Caco-2 (cell line): ENCODE measurements around the gene RHOU. TPM values are rescaled to one million over a fixed set of nuclear protein-coding genes. Genes with fewer than 3 reads are reported as not detected.

Experiments used
- BruUV-seq: library from RNA; stranded (reverse); fragments of 400-500 nt; replicated peaks from 2 replicates; lab custom pipeline; 2021; lab: Mats Ljungman, UMichigan
- CTCF ChIA-PET: fragments of 300-600 bp; sonication (Branson Sonifier 250); formaldehyde crosslinking; loops from one replicate; lab custom pipeline; 2022; ENCODE audit warnings: antibody characterized with exemption; lab: Charles Lee
- POLR2A ChIA-PET: fragments of 300-600 bp; sonication (Branson Sonifier 250); formaldehyde crosslinking; loops from one replicate; lab custom pipeline; 2022; ENCODE audit warnings: antibody characterized with exemption; lab: Charles Lee
- DNase-seq, 2 experiments: peaks; one replicate each; pipeline versions ENCODE4 v3.0.0 to v3.0.0-alpha.2; 2020 to 2022
- H3K27me3 ChIP-seq: replicated peaks from 2 replicates; pipeline ENCODE4 v1.6.0; 2011; ENCODE audit warnings: low read length; ENCODE audit not compliant: control insufficient read depth, insufficient read depth
- H3K36me3 ChIP-seq: 2 replicates; pipeline ENCODE4 v1.5.1; 2011; ENCODE audit warnings: low read length; ENCODE audit not compliant: control insufficient read depth, insufficient read depth
- H3K4me1 ChIP-seq: fragments of 250-450 bp; sonication (Bioruptor Pico); 2 replicates; pipeline ENCODE4 v1.5.1; 2020; ENCODE audit warnings: mild to moderate bottlenecking
- H3K4me3 ChIP-seq: 2 replicates; pipeline ENCODE4 v1.5.1; 2011; ENCODE audit warnings: low read depth, mild to moderate bottlenecking, control low read depth, low read length
- H3K9me3 ChIP-seq: fragments of 250-450 bp; sonication (Bioruptor Pico); 2 replicates; pipeline ENCODE4 v1.5.1; 2020; ENCODE audit warnings: mild to moderate bottlenecking, moderate library complexity
- H3K27ac Mint-ChIP-seq: one replicate; pipeline ENCODE4 v1.8.0; 2022; ENCODE audit warnings: mixed read lengths; ENCODE audit not compliant: unreplicated experiment
- H3K27me3 Mint-ChIP-seq: one replicate; pipeline ENCODE4 v1.8.0; 2022; ENCODE audit warnings: mixed read lengths; ENCODE audit not compliant: insufficient read depth, unreplicated experiment
- H3K36me3 Mint-ChIP-seq: one replicate; pipeline ENCODE4 v1.8.0; 2022; ENCODE audit warnings: mild to moderate bottlenecking, mixed read lengths; ENCODE audit not compliant: insufficient read depth, unreplicated experiment
- H3K4me1 Mint-ChIP-seq: one replicate; pipeline ENCODE4 v1.8.0; 2022; ENCODE audit warnings: low read depth, mixed read lengths; ENCODE audit not compliant: unreplicated experiment
- H3K4me3 Mint-ChIP-seq: one replicate; pipeline ENCODE4 v1.8.0; 2022; ENCODE audit warnings: mild to moderate bottlenecking, moderate library complexity, mixed read lengths; ENCODE audit not compliant: unreplicated experiment
- H3K9me3 Mint-ChIP-seq: one replicate; pipeline ENCODE4 v1.8.0; 2022; ENCODE audit warnings: mixed read lengths; ENCODE audit not compliant: unreplicated experiment
- CTCF ChIP-seq, 2 experiments: fragments of 200-600 bp in 1 of 2; IDR thresholded peaks; 1 replicate in 1 of 2; 2 replicates in 1 of 2; pipeline versions ENCODE4 v1.5.1 to v1.8.0; 2011 to 2022; ENCODE audit warnings: antibody characterized with exemption in 1 of 2, control low read depth in 1 of 2, inconsistent platforms in 1 of 2, low read depth in 1 of 2, low read length in 1 of 2, mild to moderate bottlenecking in 1 of 2, moderate library complexity in 1 of 2; ENCODE audit not compliant: insufficient read depth in 1 of 2, severe bottlenecking in 1 of 2, unreplicated experiment in 1 of 2
- intact Hi-C: fragments of 100-400 bp; cut with micrococcal nuclease; formaldehyde crosslinking; loops from one replicate; pipeline ENCODE4 v1.10.0; 2022; ENCODE audit not compliant: unreplicated experiment
- total RNA-seq: library from RNA; stranded (reverse); gene quantifications from 2 replicates; pipeline ENCODE4 v1.2.3, GENCODE V29; 2022

Gene RHOU
- total RNA-seq, 1 experiment from 2014 or later: 17.4 TPM

GRCh38 chr1:228783418-228784040, 48.2 kb downstream of the RHOU start:
- peak overlapping the region; percentile 72 for H3K27ac Mint-ChIP-seq

GRCh38 chr1:228784181-228784580, 48.9 kb downstream of the RHOU start:
- H3K9me3 Mint-ChIP-seq: peaks cover 13% of the 10 kb centered on the region
- no peaks in the 10 kb centered on the region for H3K27me3 Mint-ChIP-seq
- H3K4me3 Mint-ChIP-seq: peak overlapping the region; percentile 2
- ChIA-PET CTCF (no interaction called here), POLR2A (interaction anchor here (0.6 kb wide), 1 partner anchor 88 kb away, joined by 7 read pairs; no protein-coding TSS in a partner anchor)
- H3K9me3 ChIP-seq: no peaks in the 10 kb centered on the region
- H3K27ac Mint-ChIP-seq: peak overlapping the region; percentile 72
- peak; percentile 24 to 70 for DNase-seq
- H3K36me3 ChIP-seq: no peaks in the 10 kb centered on the region
- peaks cover 40% of the 10 kb centered on the region for H3K4me1 ChIP-seq
- intact Hi-C loops: loop anchor here (5.0 kb wide), 1 partner anchor 37 kb away; no protein-coding TSS in a partner anchor
- H3K4me1 Mint-ChIP-seq: peaks cover 16% of the 10 kb centered on the region
- no peak overlapping the region for H3K4me3 ChIP-seq
- no peaks in the 10 kb centered on the region for H3K27me3 ChIP-seq
- no TSS peak for BruUV-seq
- H3K36me3 Mint-ChIP-seq: no peaks in the 10 kb centered on the region
- no peak for TF ChIP-seq CTCF (IDR thresholded peaks at IDR 0.05; ENCODE audit: insufficient read depth in 1 of 2, low read depth in 1 of 2, low read length in 1 of 2, severe bottlenecking in 1 of 2, unreplicated experiment in 1 of 2)

More at GRCh38 chr1:228783418-228784040, 48.2 kb downstream of the RHOU start:
- peak overlapping the region; percentile 2 for H3K4me3 Mint-ChIP-seq
- CTCF ChIA-PET: interaction anchor here (0.6 kb wide), 1 partner anchor 55 kb away, joined by 3 read pairs; no protein-coding TSS in a partner anchor
- H3K9me3 Mint-ChIP-seq: peaks cover 9% of the 10 kb centered on the region
- H3K9me3 ChIP-seq: no peaks in the 10 kb centered on the region
- no peaks in the 10 kb centered on the region for H3K27me3 Mint-ChIP-seq
- POLR2A ChIA-PET: interaction anchor here (0.6 to 1.4 kb wide), 2 partner anchors 55 to 89 kb away, joined by 7 to 13 read pairs; no protein-coding TSS in a partner anchor
- no peak overlapping the region for H3K4me3 ChIP-seq
- intact Hi-C loops: loop anchor here (1.0 to 5.0 kb wide), 3 partner anchors 19 to 55 kb away; no protein-coding TSS in a partner anchor
- peak; percentile 33 to 66 for DNase-seq
- peaks cover 16% of the 10 kb centered on the region for H3K4me1 Mint-ChIP-seq
- peaks cover 40% of the 10 kb centered on the region for H3K4me1 ChIP-seq
- no peak for TF ChIP-seq CTCF (IDR thresholded peaks at IDR 0.05; ENCODE audit: insufficient read depth in 1 of 2, low read depth in 1 of 2, low read length in 1 of 2, severe bottlenecking in 1 of 2, unreplicated experiment in 1 of 2)
- no peaks in the 10 kb centered on the region for H3K36me3 Mint-ChIP-seq
- H3K27me3 ChIP-seq: no peaks in the 10 kb centered on the region
- no TSS peak for BruUV-seq
- H3K36me3 ChIP-seq: no peaks in the 10 kb centered on the region

- Histone ChIP-seq H3K36me3 (no peaks in the 10 kb centered on the region), H3K9me3 (no peaks in the 10 kb centered on the region), H3K4me3 (no peak overlapping the region), H3K4me1 (peaks cover 40% of the 10 kb centered on the region), H3K27me3 (no peaks in the 10 kb centered on the region)
- peaks cover 16% of the 10 kb centered on the region for H3K4me1 Mint-ChIP-seq
- ChIA-PET CTCF (no interaction called here), POLR2A (no interaction called here)
- intact Hi-C loops: no loop called here
- H3K27me3 Mint-ChIP-seq: no peaks in the 10 kb centered on the region
- no TSS peak for BruUV-seq
- H3K36me3 Mint-ChIP-seq: no peaks in the 10 kb centered on the region
- peaks cover 13% of the 10 kb centered on the region for H3K9me3 Mint-ChIP-seq
- H3K4me3 Mint-ChIP-seq: no peak overlapping the region
- no peak for DNase-seq
- no peak overlapping the region for H3K27ac Mint-ChIP-seq
- no peak for TF ChIP-seq CTCF (IDR thresholded peaks at IDR 0.05; ENCODE audit: insufficient read depth in 1 of 2, low read depth in 1 of 2, low read length in 1 of 2, severe bottlenecking in 1 of 2, unreplicated experiment in 1 of 2)
Observed at GRCh38 chr1:228785366-228786330, 50.4 kb downstream of the RHOU start.
